ENCODE data around the gene DPP10.

- TF ChIP-seq, protein P1, sequence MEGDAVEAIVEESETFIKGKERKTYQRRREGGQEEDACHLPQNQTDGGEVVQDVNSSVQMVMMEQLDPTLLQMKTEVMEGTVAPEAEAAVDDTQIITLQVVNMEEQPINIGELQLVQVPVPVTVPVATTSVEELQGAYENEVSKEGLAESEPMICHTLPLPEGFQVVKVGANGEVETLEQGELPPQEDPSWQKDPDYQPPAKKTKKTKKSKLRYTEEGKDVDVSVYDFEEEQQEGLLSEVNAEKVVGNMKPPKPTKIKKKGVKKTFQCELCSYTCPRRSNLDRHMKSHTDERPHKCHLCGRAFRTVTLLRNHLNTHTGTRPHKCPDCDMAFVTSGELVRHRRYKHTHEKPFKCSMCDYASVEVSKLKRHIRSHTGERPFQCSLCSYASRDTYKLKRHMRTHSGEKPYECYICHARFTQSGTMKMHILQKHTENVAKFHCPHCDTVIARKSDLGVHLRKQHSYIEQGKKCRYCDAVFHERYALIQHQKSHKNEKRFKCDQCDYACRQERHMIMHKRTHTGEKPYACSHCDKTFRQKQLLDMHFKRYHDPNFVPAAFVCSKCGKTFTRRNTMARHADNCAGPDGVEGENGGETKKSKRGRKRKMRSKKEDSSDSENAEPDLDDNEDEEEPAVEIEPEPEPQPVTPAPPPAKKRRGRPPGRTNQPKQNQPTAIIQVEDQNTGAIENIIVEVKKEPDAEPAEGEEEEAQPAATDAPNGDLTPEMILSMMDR (IDR thresholded peaks at IDR 0.05): no peak
- no peak for TF ChIP-seq POLR2A (IDR thresholded peaks at IDR 0.05)
Measured at GRCh38 chr2:115480741-115481140, 1038.3 kb downstream of the DPP10 start.

All from esophagus squamous epithelium (tissue), 4 donors.